Activated CD8-positive, alpha-beta memory T cell treated with anti-CD3 and anti-CD28 coated beads for 4 hours (primary cell): ENCODE data around the gene ALX4.

Source experiments
- DNase-seq, 2 donors: peaks; one replicate each; pipeline ENCODE4 v3.0.0-alpha.2; 2020; ENCODE audit warnings: low read depth in 2 of 2

The ALX4 gene

DNA sequence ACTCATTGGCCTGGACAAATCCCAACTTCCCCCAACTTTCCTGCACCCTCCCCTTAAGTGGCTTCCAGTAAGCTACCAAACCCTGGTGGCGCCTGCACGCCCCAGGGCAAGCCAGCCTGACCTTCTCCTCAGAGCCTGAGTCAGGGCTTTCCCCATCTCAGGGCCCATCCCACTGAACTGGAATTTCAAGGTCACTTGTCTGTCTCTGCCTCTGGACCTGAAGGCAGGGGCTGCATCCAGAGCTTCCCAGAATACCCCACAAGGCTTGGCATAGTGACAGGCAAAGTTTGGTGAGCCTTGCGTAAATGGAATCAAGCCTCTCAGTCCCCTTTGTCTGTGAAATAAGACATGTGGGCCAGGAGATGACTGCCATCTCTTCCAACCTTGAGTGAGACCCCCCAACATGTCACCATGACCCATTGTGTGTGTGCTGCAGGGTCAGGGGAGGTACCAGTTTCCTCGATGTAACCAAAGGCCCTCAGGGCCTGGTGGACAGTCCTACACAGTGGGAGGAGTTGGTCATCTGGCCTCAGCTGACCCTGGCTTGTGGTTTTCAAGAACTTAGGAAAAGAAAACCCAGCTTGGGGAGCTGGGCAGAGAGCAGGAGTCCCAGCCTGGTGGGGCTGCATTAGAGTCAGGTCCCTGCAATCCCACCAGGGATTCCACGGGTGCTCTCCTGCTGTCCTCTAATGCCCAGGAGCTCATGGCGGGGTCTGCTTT is 8.9 kb downstream of the ALX4 start:
- no peak for DNase-seq

DNA sequence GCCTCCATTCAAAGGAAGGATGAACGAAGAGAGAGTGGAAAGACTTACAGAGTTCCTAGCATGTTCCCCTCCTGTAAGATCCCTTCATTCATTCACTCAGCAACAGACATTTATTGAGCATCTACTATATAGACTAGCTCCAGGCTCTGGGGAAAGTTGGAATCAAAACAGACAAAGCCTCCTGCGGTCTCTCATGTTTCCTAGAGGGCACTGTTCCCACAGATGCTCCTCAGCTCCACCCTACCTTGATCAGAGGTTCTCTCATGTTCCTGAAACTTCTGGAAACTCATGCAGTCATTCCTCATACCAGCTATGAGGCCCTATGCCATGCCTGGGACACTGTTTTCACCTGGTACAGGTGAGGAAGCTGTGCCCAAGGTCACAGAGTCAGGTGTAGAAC is 11.1 kb downstream of the ALX4 start:
- no peak for DNase-seq

DNA sequence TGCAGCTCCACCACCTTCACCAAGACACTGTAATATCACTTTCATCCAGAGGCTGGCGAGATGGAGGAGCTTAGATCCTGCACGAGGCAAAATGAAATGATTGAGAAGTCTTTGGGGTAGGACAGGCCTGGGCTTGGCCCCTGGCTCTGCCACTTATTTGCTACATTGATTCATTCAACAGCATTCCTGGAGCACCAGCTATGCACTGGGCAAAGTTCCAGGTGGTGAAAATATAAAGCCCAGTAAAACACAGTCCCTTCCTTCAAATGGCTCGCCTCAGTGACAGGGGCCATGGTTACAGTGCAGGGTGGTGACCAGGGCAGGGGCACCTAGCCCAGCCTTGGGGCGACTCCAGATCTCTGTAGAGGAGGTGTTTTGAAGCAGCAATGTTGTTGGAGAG is 19.7 kb downstream of the ALX4 start:
- no peak for DNase-seq

DNA sequence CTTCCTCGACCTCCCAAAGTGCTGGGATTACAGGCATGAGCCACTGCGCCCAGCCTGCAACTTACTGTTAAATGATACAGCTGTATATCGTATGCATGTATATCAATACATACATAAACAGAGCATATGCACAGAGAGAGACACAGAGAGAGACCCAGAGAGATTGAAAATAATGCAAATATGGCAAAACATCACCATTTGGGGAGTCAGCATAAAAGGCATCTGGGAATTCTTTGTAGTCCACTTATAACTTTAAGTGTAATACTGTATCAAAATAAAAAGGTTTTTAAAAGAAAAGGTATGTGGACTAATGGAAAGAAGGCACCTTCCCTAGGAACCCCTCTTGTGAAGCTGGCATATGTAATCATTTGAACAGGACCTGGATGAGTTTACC is 21.8 kb downstream of the ALX4 start:
- DNase-seq: no peak

DNA sequence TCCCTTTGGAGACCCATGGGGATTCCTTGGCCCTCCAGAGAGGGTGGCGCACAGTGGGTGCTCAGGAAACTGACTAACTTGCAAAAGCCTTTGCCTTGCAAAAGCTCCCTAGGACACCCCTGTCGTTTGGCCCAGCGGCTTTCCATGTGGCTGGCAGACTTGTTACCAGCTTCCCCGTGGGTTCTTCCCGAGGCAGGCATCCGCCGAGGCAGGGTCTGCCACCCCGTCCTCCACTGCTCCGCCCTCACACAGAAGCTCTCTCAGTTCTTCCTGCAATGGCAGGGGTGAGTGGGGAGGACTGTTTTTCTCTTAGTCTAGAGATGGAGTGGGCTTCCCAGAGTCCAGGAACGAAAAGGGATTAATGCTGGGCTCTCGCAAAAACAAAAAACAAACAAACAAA is 23.0 kb downstream of the ALX4 start:
- no peak for DNase-seq

DNA sequence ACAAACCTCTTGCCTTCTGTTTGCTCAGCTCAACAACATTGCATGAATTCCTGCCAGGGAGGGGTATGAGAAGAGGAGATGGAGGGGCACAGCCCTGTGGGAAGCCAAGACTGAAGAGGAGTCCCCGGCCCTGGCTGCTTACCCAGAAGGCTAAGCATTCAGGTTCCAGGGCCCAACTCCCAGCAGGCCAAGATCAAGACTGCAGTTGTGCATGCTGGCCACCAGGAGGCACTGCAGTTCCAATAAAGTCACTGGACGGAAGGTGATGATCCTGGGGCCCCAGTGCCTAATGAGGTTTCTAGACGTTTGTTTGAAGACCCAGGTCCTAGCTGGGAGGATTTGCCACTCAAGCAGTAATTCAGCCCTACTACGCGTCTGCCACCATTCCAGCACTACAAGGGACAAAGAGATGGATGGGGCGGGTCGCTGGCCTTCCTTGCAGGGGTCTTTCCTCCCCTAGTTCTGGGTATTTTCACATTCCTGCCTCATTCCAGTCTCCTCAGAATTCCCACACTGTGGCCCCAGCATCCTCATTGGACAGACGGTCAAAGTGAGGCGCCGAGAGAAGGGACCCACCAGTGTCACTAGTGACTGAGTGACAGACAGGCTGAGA is 23.6 kb downstream of the ALX4 start:
- DNase-seq: peak; percentile 10 to 11

DNA sequence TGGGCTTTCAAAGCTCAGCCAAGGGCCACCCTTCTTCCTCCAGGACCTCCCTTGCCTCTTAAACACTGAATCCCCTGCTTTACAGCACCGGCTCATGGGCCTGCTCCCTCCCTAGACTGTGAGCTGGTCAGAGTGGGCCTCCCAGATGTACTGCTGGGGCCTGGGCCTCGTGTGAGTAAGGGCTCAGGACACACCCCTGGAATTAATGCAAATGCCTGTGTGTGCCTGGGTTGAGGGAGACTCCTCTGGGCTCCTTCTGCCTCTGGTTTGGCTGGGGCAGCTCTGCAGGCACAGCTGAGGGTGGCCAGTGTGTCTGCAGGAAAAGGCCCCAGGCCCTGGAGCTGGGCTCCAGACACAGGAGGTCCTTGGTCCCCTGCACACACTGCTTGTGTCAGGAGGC is 24.2 kb downstream of the ALX4 start:
- no peak for DNase-seq

DNA sequence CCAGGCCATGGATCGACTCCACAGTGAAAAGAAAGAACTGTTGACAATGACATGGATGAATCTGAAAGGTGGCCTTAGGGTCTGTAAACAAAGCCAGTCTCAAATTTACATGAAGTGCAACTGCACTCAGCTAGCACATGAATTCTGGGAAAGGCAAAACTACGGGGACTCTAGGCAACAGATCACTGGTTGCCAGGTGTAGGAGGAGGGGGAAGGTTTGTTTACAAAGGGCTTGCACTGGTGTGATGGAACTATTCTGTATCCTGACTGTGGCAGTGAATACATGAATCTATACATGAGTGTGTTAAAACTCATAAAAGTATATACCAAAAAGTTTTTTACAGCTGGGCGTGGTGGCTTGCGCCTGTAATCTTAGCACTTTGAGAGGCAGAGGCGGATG is 27.3 kb downstream of the ALX4 start:
- DNase-seq: no peak

DNA sequence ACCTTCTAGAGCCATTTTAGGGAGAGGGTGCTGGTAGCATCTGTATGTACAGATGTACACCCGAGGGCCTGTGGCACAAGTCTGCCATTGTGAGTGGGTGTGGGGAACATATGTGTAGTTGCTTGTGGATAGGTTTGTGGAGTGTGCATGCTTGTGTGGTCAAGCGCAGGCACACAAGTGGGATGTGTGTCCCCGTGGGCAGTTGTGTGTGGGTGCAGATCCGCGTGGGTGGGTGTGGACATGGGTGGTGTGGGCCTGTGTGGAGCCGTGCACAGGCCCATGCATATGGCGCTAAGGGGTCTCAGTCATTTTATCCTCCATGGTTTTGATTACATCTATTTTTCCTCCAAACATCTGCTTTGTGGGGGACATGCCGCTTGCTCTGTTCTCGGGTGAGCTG is 28.8 kb downstream of the ALX4 start:
- no peak for DNase-seq

DNA sequence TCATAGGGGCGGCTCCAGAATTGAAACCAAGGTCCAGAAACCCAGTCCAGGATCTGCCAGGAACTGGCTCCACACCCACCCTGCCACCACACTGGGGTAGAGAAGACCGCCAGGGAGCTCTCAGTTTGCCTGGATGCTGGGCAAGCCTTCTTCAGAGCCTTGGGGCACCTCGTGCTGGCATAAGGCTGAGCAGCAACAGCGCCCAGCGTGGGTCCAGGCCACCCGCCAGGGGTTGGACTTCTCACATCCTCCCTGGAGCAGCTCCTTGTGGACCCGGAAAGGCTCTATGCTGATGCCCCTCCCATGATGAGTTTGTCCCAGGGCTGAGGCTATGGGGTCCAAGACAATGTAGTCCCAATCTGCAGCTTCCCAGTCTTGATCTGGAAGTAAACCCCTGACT is 29.7 kb downstream of the ALX4 start:
- no peak for DNase-seq

DNA sequence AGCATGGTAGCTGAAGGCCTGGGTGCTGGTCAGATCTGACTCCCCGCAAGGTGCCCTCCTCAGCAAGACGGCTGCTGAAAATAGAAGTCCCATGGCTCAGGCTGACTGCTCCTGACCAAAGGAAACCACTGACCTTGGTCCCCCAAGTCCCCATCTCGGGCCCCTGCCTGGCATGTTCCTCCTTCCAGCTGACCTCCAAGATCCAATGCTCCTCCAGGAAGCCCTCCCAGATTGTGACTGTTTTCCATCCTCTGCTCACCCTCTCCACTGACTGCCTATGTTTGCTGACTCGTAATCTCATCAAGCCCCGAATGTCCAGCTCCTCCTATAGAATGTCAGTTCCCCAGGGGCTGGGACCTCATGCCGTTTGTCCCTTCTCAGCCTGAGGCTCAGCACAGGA is 30.5 kb downstream of the ALX4 start:
- no peak for DNase-seq

DNA sequence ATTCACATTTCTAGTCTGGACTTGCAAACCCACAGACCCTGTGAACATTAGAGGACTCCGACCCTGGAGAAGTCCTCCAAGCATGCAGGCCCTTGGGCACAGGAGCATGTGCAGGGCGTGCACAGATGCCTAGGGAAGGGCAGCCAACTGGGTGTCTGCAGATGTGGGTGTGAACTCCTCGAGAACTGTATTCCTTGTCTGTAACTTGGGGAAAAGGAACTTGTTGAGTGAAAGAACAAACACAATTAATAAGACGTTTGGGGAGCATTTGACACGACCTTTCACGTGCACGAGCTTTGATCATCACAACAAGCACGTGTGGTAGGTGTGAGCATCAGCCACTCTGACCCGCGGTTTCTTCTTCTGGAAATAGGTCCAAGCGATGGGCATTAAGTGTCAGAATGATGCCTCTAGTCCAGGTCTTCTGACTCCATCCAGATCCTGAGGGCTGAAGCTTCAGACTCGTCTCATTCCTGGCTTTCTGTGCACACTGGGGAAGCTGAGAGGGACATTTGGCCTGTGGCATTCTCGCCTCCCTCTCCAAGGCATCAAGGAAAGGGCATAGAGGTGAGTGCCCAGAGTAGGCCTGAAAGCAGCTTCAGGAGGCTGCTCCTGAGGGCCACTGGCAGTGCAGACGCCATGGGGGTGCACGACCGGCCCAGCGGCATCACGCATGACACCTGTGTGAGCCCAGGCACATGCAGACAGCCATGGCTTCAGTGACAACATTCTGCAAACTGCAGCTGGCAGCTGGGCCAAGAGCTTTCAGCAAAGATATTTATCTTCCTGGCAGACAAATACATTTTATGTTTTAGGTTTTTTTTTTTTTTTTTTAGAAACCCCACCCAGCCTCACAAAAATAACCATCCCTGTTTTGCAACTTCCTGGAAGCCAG is 32.5 kb downstream of the ALX4 start:
- no peak for DNase-seq

DNA sequence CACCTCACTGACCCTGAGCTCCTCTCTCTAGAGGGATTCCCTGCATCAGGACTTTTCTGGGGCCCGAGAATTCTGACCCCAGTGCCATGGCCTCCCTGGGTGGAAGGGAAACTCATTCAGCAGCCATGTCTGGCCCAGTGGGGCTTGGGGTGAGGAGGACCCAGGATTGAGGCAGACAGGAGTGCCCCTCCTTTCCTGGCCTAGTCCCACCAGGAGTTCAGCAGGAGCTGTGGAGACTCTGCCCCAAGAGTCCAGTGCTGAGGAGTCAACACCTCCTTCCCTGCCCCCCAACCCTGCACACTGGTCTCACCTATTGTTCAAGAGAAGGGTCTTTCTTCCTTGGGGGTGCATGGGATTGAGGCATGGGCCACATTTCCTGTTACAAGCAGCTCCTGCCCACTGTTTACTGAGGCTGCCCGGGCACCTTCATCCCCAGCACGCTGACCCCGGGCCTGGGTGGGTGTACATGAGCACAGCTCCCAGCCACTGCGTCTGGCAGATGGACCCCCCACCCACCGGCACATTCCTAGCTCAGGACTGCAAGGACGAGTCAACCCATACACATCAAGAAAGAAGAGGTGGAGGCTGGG is 33.9 kb downstream of the ALX4 start:
- DNase-seq: no peak

DNA sequence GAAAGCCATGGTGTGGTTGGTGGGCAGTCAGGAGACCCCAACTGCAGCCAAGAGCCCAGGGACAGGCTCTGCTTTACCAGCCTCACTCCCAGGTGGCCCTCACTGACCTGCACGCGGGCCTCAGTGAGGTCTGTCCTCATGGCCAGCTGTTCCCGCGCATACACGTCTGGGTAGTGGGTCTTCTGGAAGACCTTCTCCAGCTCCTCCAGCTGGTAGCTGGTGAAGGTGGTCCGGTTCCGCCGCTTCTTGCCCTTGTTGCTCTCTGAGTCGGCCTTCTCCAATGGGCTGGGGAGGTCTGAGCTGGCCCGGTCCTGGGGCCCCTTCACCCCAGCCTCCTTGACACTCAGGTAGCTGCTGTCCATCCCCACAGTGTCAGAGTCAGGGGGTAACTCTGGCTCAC is 34.7 kb downstream of the ALX4 start:
- no peak for DNase-seq

DNA sequence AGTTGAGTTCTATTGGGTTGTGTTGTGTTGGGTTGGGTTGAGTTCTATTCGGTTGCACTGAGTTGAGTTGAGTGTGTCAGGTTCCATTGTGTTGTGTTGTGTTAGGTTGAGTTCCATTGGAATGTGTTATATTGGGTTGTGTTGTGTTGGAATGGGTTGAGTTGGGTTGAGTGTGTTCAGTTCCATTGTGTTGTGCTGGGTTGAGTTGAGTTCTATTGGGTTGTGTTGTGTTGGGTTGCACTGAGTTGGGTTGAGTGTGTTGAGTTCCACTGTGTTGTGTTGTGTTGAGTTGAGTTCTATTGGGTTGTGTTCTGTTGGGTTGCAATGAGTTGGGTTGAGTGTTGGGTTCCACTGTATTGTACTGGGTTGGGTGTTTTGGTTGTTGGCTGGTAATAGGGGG is 35.5 kb downstream of the ALX4 start:
- DNase-seq: no peak

DNA sequence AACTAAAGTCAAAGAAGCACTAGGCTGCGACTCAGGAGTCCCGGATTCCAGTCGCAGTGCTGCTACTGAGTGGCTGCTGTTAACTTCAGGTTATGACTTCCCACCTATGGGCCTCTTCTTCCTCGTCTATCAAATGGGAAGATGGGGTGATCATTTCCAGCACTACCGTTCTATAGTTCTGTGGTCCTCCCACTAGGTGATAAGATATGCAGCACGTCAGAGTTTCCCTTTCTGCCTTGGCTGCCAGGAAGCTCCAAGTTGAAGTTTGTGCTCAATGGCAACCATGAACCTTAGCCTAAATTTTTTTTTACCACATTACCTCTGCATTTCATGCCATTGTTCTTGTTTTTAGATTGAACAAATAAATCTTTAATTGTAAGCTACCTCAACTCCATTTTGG is 38.7 kb downstream of the ALX4 start:
- no peak for DNase-seq

DNA sequence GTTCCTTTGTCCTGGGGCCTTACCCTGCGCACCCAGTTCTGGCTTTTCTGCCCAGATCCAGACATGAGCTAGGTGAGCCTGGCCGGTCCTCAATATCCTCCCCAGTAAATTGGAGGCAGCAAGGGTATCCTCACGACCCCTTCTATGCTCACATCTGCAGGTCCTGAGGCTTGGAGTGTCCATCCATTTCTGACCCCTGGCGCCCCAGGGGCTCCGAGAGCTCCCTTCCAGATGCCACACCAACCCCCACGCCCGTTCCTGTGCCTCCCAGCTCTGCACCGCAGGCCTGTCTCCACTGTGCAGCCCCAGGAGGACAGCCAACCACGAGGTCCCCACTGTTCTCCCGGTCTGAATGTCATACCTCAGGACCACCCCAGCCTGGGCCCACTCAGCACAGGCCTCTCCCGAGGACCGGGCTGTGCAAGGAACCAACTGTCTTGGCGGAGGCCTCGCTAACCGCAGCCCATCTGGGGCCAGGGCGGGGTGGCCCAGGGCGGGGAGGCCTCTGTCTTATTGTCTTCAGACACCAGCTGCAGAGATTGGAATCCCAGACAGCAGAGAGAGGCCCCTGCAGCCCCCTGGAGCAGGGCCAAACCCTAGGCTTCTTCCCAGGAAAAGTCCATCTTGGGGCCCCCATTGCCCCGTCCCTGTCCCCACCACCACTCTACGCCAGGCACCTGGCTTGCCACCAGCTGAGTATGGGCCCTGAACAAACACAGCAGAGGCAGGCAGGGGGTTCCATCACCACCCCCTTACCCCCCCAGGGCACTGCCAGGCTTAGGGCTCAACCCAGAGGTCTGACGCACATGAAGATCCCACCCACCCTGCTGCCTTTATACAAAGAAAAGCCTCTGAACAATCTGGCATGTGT is 39.3 kb downstream of the ALX4 start:
- no peak for DNase-seq

DNA sequence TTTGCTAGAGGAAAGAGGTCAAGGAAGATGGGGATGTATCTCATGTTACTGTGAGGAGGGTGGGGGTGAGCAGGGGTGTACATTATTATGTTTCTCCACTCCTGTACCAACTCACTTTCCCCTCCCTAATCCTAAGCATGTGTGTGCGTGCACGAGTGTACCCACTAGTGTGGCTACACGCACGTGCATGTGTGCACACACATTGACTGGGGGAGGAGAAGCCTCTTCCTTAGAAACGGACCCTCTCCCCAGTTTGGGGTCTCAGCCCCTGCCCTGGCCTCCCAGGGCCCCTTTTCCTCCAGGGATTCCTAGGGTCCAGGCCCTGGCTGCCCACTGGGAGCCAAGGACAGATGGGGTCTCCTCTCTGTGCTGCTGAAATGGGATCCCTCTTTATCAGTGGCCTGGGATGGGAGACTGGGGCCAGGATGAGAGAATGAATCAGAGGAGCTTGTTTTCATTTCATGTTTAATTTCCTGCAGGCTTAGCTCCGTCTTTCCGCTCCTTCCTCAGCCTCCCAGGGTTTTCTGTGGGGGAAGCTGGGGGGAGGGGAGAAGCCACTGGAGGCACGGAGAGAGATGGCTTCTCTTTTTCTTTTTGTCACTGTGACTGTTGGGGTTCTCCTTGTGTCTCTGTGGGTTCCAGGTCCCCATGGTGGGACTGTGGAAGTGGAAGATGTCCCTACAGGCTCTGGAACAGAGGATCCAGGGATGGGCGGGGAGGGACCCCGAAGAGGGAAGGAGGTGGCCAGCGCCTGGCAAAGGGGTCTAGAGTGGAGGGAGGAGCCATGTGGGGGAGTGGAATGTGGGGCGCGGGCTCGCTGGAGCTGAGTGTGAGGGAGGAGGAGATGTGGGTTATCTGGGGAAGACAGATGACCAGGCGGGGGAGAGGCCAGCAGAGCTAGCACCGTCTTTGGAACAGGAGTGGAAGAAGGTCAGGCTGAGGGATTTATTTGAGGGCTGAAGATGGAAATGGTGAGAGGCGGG is 40.3 kb downstream of the ALX4 start:
- no peak for DNase-seq

DNA sequence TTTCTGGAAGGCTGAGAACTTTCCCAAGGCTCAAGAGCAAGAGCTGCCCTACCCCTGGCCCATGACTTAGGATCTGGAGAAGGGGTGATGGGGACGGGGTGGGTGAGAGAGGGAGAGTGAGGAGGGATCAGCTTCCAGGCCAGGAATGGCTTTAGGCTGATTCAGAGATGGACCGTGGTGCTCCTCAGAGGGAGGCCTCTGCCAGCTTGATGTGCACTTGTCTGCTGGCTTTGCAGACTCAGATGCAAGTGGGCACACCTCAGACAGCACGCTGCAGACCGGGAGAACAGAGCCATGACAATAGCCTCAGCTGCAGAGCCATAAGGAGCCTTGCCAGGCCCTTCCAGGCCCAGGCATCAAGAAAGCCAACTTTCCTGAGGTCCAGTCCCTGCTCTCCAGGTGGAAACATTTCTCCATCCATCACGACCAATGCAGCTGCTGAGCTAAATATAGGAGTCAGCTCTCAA is 41.3 kb downstream of the ALX4 start:
- DNase-seq: no peak
